OCI-M2 (cell line): ENCODE data around the gene ALS2.

ENCODE experiments used
- DNase-seq: peaks from one replicate; lab custom pipeline; 2025; ENCODE audit not compliant: unreplicated experiment; lab: John Stamatoyannopoulos, UW

The ALS2 gene

DNA sequence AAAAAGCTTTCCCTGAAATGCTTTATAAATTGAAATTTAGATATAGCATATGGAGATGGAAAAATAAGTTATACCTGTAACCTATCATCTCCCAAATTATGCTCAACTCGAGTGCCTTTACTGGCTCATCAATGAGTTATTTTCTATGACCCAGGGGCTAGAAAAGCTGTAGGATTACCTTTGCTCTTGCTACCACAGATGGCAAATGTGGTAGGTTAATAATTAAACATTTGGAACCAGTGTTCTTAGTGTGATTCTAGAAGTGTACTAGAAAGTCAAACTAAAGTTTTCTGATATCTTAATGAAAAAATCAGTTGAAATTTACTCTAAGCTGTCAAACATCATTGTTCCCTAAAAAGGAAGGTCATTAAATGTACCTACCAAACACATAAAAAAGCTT is 22.5 kb downstream of the ALS2 start:
- DNase-seq: no peak

DNA sequence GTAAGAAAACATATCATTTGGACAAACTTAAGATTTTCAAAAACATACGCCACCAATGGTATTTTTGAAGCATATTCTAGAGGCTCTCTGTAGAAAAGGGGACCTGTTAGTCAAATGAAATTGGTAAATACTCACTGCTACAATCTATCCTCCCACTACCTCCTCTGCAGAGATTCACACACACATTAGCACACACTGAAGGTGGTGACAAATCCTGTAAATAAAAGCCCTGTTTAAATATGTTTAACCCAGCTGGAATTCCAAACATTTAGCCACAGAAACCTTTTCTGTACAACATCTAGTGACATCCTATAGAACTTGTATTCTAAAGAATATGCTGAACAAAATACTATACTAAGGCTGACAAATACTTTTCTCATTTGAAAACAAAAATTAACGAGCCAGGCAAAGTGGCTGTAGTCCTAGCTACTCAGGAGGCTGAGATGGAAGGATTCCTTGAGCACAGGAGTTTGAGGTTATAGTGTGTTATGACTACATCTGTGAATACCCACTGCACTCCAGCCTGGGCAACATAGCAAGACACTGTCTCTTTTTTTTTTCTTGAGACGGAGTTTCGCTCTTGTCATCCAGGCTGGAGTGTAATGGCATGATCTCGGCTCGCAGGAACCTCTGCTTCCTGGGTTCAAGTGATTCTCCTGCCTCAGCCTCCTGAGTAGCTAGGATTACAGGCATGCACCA is 25.9 kb downstream of the ALS2 start:
- no peak for DNase-seq

GRCh38 chr2:201751566-201751965 is 29.2 kb downstream of the ALS2 start:
- DNase-seq: no peak

DNA sequence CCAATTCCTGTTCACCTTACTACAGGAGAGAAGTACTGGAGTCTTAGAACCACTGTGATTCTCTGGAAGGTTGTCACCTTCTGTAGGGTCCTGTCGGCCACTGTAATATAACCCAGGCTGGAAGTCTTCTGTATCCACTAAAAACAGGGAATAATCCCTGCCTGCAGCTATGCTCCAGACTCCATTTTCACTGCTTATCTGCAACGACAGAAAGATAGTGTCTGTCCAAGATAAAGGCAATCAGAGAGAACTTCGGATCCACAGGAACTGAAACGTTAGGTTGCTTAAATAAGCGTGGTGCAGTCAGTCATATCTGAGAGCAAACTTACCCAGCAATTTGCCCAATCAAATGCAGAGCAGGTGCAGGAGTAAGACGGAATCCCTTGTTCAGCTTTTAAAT is 34.2 kb downstream of the ALS2 start:
- no peak for DNase-seq

DNA sequence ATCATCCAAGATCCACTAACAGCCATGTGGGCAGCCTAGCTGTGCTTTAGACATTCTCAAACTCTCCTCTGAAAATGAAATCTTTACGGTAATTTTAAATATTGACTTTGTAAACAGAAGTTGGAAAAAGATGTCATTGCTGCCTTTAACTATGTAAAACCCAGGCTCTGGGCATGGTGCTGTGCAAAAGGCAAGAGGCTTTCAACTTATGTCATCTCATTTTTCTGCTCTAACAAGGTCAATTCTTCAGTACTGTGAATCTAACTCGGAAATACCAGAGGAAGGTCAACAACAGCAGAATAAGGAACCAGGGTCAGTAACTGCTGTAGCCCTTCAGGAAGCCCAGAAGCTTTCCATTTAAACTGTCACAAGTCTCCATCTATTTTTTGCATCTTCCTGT is 45.2 kb downstream of the ALS2 start:
- no peak for DNase-seq

DNA sequence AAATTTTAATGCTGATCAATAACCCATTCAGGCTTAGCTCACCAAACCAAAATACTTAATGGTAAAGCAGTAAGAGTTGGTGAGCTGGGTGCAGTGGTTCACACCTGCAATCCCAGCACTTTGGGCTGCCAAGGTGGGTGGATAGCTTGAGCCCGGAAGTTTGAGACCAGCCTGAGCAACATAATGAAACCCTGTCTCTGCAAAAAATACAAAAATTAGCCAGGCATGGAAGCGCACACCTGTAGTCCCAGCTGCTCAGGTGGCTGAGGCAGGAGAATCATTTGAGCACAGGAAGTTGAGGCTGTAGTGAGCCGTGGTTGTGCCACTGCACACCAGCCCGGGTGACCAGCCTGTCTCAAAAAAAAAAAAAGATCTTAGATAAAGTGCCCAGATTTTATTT is 46.6 kb downstream of the ALS2 start:
- no peak for DNase-seq

DNA sequence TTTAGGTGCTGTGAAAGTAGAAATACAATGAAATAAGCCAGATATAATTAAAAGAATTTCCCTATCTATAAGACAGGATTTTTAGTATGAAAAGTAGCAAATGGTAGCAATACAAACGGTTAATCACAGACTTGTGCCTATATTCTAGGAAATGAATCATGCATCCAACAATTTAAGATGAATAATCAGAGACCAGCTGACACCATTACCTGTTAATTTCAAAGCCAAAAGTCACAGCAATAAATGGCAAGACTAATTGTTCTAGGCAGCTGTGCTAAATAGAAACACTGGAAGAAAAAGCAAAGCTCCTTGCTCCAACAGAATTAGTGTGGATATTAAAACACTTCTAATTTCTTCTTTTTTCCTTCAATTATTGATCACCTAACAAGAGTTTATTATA is 47.2 kb downstream of the ALS2 start:
- no peak for DNase-seq

DNA sequence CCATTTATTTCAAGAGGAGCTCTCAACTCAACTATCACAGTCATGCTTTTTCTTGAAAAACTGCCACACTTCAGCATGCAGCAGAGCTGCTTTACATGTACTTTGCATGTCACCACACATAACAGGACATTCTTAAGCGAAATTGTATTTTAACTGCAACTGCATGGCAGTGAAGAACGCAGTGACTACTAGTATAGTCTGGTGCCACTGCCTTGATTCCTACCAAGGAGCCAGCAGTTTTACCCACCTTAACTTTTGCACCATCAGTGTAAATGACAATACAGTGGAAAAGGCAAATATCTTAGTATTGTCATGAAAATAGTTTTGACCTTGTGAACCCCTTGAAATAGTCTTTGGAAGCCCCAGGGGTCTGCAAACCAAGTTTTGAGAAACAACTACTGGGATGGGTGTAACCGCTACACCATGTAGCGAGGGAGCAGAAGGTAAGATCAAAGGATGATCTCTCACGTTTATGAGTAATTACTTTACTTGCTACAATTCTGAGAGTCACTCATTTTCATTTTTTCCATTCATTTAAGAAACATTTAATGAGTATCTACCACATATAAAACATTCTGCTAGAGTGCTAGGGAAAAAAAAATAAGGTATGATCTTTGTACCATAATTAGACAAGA is 50.0 kb downstream of the ALS2 start:
- no peak for DNase-seq

DNA sequence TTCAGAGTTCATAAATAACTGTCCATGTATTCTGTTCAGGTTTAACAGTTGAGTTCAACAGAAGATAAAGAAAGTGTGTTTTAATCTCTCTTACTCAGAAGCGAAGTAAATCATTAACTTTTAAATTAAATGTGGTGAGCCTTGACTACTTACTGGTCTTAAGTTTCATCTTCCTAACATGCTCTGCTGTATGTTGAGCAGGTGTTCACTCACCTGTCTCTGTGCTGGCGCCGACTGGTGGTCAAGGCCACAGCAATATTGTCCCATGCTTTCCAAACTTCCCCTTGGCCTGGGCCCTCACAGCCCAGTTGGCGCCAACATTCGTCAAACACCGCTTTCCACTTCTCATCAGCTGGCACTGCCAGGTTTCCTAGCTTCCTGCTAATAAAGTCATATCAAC is 65.3 kb downstream of the ALS2 start:
- no peak for DNase-seq

- DNase-seq: no peak
These were observed 68.0 kb downstream of the ALS2 start for GRCh38 chr2:201712726-201713125.

GRCh38 chr2:201709747-201710146 is 71.0 kb downstream of the ALS2 start:
- no peak for DNase-seq

- no peak for DNase-seq
These were observed 71.7 kb downstream of the ALS2 start for GRCh38 chr2:201709049-201709448.

DNA sequence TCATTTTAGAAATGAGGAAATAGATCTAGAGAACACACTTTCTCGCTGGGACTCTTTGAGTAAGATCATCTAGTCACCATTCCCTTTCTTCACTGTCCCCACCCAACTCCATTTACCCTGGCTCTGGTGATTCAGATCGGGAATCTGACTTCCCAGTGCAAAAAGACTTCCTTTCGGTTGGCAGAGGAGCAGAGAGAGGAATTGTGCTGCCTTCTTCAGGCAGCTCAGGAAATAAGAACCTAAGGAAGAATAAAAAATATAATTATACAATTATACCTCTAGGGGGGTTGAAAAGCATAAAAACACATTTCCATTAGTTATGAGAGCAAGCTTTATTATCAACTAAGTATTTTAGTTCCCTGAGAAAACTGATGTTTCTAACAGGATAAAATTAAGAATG is 73.0 kb downstream of the ALS2 start:
- no peak for DNase-seq

- DNase-seq: no peak
These were observed 73.6 kb downstream of the ALS2 start for GRCh38 chr2:201707142-201707541.

GRCh38 chr2:201704536-201704935 is 76.2 kb downstream of the ALS2 start:
- no peak for DNase-seq

DNA sequence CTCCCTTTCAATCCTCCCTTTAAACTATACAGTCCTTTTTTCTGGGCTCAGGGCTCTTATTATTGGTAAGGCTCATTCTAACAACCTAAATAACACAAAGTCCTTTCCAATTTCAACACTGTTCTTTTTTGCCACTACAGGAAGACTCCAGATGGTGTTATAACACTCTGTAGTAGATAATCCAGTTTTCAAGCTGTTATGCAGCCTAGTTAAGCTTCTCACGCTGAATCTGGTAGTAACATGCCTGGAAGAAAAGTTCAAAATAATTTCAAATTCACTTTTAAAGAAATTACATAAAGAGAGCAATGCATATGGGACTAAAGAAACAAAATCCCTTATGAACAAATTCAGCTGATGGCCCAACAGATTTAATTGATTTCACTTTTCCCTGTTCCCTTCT is 79.1 kb downstream of the ALS2 start:
- DNase-seq: no peak

GRCh38 chr2:201699416-201699815 is 81.3 kb downstream of the ALS2 start:
- no peak for DNase-seq

- DNase-seq: no peak
These were observed 82.0 kb downstream of the ALS2 start, which contains the start of gene MPP4 for GRCh38 chr2:201698588-201699226. TSS of gene MPP4 (minus strand) at chr2:201698644. CDS start at chr2:201693954, 4,690 bp downstream.

GRCh38 chr2:201697899-201698298 is 82.8 kb downstream of the ALS2 start:
- no peak for DNase-seq

- DNase-seq: no peak
These were observed 84.5 kb downstream of the ALS2 start for GRCh38 chr2:201696151-201696659.

DNA sequence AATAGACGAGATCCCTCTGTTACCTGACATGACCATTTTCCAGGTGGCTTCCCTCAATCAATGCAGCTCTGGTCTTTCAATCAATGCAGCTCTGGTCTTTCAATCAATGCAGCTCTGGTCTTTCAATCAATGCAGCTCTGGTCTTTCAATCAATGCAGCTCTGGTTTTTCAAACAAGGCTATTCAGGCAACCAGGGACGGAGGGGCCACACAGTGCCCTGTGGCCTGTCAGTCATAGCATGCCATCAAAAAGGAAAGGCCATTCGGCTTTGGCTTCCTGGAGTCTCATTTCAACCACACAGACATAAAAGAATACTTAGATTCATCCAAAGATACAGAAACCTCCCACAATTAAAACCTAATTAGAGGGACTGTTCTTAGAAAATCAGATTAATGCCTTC is 95.6 kb downstream of the ALS2 start:
- DNase-seq: no peak

DNA sequence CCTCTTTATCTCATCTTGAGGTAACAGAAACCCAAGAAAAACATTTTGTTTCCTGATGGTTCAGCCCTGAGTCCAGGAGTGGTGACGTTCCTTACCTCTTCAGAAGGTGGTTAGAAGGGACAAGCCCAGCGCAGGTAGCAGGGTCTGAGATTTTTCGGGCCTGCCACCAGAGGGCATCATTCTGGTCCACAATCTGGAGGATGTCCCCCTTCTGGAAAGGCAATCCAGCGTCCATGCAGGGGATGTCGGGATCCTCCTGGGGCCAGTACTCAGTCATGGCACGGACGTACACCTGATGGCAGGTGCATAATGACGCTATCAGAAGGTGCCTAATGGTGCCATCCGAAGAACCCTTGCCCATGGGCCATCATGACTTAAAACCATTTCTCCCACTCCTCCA is 100.0 kb downstream of the ALS2 start:
- no peak for DNase-seq
